Stimulated activated memory B cell treated with anti-CD40 and anti-IgM and Interleukin-4, amounts not matched to agents 10 μg/mL and 1 μg/mL and 100 μg/mL, for 72 hours (primary cell): ENCODE measurements around the gene MAP2K2.

Source experiments
- ATAC-seq: fragments of 150-1000 bp; cut with Tn5 transposase; 2 replicates; pipeline ENCODE4 v1.10.0; 2021
- H3K27ac Mint-ChIP-seq: one replicate; pipeline ENCODE4 v1.8.0; 2022; ENCODE audit warnings: mild to moderate bottlenecking, mixed read lengths
- H3K27me3 Mint-ChIP-seq: one replicate; pipeline ENCODE4 v1.8.0; 2022; ENCODE audit warnings: mixed read lengths
- H3K36me3 Mint-ChIP-seq: one replicate; pipeline ENCODE4 v1.8.0; 2022; ENCODE audit warnings: mixed read lengths
- H3K4me1 Mint-ChIP-seq: one replicate; pipeline ENCODE4 v1.8.0; 2022; ENCODE audit warnings: mixed read lengths
- H3K4me3 Mint-ChIP-seq: one replicate; pipeline ENCODE4 v1.8.0; 2022; ENCODE audit warnings: mild to moderate bottlenecking, moderate library complexity, mixed read lengths
- H3K9me3 Mint-ChIP-seq: one replicate; pipeline ENCODE4 v1.8.0; 2022; ENCODE audit warnings: mixed read lengths

MAP2K2 gene

GRCh38 chr19:4042731-4043082, 81.2 kb downstream of the MAP2K2 start:
- no peak overlapping the region for H3K4me3 Mint-ChIP-seq

GRCh38 chr19:4042064-4042730, 81.7 kb downstream of the MAP2K2 start:
- no peak overlapping the region for H3K27ac Mint-ChIP-seq
- no peak for ATAC-seq
- no peak overlapping the region for H3K4me3 Mint-ChIP-seq

More at GRCh38 chr19:4042731-4043082, 81.2 kb downstream of the MAP2K2 start:
- no peak overlapping the region for H3K27ac Mint-ChIP-seq
- peaks cover 12% of the 10 kb centered on the region for H3K4me1 Mint-ChIP-seq
- H3K9me3 Mint-ChIP-seq, result no peaks in the 10 kb centered on the region
- no peaks in the 10 kb centered on the region for H3K27me3 Mint-ChIP-seq
- peaks cover 25% of the 10 kb centered on the region for H3K36me3 Mint-ChIP-seq
- ATAC-seq, result no peak

More at GRCh38 chr19:4042064-4042730, 81.7 kb downstream of the MAP2K2 start:
- no peaks in the 10 kb centered on the region for H3K9me3 Mint-ChIP-seq
- peaks cover 12% of the 10 kb centered on the region for H3K4me1 Mint-ChIP-seq
- peaks cover 24% of the 10 kb centered on the region for H3K36me3 Mint-ChIP-seq
- no peaks in the 10 kb centered on the region for H3K27me3 Mint-ChIP-seq
